HuH-7 (cell line): ENCODE measurements around the gene POU2F1.

Source experiments
- DNase-seq: peaks from one replicate; pipeline ENCODE4 v3.0.0; 2011; ENCODE audit warnings: low spot score

Gene POU2F1

DNA sequence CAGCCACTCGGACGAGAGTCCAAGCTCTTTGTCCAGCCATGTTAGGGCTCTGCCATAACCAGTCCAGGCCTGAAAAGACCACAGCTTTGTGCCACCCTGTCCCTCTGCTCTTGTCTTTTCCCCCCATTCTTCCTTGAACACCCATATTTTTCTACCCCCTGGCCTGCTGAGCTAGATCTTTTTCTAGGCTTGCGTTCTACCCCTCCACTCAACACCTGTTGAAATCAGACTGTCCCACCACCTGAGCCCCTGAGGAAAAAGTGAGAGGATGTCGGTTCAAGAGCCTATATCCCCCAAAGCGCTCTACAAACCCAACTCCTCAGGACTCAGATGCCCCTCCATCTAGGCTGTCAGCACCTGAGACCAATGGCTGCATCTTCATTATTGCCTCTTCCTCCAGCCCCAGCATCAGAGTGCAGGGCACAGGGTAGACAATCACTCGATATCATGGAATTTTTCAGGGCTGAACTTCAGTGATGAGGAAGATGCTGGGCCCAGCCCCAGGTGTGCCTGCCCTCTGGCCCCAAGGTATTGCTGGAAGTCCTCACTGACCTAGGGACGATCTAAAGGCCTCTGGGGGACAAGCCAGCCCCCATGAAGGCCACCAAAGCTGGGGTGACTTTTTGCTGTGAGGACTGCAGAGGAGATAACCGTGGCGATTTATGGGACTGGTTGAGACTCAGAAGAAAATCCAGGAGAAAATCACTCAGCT is 222.3 kb downstream of the POU2F1 start:
- DNase-seq = no peak

DNA sequence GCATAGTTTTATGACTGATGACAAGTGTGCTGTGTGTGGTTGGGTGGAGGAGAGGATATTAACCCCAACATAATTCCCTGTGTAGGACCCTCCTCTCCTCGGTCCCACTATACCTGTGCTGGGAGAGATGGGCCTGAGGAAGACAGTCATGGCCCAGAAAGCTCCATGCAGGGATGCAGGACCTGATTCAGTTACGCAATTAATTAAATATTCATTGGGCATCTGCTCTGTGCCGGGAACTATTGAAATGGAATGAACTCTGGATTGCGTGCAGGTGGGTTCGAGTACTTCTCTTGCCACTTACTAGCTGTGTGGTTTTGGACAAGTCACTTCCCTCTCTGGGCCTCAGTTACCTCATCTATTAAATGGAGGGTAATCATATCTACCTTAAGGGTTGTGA is 223.1 kb downstream of the POU2F1 start:
- DNase-seq = no peak

DNA sequence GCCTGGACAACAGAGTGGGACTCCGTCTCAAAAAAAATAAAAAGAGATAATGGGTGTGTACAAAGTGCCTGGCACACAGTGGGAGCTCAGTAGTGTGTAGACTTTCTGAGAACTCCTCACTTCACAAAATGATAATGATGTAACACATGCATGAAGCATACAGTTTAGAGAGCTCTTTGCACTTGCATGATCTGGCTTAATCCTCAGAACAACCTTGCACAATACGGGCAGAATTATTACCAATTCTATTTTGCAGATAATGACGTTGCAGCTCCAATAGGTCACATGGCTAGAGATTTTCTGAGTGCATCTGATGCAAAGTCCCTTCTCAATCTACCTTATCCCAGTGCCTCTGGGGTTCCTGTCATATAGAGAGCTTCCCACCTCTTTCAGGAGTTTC is 226.3 kb downstream of the POU2F1 start:
- no peak for DNase-seq

DNA sequence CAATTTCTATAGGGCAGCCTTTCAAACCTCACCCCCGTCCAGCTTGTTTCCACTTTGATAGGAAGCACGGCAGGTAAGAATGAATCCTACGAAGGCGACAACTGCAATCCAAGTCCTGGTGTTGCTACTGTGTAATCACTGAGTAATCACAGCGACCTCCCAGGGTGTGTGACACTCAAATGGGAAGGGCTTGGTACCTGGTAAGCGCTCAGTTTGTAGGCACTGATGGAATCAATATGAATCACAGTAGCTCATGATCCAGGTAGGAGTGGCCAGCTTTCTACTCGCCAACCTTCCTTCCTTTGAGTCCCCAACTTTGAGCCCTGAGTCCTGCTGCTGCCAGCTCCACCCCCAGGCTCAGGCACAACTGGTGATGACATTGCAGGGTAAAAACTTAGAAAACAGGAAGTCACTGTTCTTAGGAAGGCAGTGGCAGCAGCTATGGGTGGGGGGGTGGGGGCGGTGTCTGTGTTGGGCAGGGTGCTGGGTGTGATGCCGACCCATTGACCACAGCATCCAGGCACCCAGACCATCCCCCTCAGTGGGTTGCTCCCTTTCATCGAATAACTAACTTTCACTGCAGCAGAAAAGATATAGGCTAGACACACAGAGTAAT is 226.9 kb downstream of the POU2F1 start:
- no peak for DNase-seq

- no peak for DNase-seq
Measured at GRCh38 chr1:167450843-167451242, 230.2 kb downstream of the POU2F1 start.

- no peak for DNase-seq
Measured at GRCh38 chr1:167452483-167452882, 231.8 kb downstream of the POU2F1 start.

DNA sequence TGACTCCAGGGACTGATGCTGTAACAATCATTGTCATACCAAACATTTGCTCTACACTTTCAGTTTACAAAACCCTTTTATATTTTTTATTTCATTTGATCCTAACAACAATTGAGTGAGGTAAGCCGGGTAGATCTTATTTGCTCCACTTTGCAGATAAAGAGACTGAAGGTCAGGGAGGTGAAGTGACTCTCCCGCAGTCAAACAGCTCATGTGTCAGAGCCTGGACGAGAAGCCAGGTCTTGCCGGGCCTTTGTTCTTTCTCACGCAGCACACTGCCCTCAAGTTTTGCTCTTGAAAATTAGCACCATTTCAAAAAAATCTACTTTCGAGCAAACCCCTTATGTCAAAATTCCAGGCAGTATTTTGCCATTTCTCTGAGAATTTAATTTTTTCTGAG is 232.4 kb downstream of the POU2F1 start:
- DNase-seq = no peak

GRCh38 chr1:167454304-167454893 is 233.7 kb downstream of the POU2F1 start:
- DNase-seq = no peak

GRCh38 chr1:167454894-167455785 is 234.5 kb downstream of the POU2F1 start:
- DNase-seq = peak; percentile 55

DNA sequence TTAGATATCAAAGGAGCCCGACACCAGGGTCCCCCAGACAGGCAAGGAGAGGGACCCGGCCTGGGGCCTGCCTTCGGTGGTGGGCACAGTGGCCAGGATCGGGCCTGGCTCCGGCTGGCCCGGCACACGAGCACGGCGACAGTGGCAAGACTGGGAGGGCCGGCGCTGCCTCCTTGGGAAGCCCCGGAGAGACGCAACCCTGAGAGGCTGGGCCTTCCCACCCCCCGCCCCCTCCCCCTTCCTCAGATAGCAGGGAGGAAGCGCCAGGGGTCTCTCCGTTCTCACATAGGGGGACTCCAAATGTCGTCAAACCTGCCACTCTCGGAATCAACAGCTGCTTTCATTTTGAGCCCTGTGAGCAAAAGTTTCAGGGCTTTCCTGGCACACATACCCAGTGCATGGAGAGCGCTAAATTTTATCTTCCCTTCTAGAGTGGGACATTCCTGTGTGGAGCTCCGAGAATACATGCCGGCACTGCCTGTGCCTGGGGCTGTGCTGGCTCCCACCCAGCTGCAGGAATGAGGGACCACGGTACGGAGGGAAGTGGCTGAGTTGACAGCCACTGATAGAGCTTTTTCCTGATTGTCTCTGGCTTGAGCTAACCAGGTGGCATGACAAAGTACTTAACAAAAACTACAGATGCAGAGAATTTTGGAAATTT is 235.2 kb downstream of the POU2F1 start:
- DNase-seq = no peak

- DNase-seq = no peak
Measured at GRCh38 chr1:167456524-167456923, 235.8 kb downstream of the POU2F1 start.

DNA sequence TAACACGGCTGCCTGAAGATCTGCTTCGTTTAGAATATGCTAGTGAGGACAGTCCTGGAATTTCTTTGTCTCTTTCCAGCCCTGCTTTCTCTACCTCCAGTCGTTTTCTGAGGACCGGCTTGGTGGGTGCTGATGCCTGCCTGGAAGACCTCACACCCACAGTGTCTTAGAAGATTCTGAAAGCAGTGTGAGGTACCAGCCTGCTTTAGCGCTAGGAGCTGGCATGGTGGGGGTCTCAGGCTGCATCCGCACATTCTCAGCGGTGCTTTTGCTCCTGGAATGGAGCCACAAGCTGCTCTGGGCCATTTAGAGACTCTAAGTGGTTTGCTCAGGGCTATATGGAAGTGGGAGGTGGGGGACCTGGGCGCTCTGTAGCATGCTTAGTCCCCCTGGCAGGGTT is 236.2 kb downstream of the POU2F1 start:
- no peak for DNase-seq

- no peak for DNase-seq
Measured at GRCh38 chr1:167457936-167458584, 237.4 kb downstream of the POU2F1 start.

- no peak for DNase-seq
Measured at GRCh38 chr1:167460836-167461235, 240.2 kb downstream of the POU2F1 start.

- no peak for DNase-seq
Measured at GRCh38 chr1:167462341-167462740, 241.7 kb downstream of the POU2F1 start.

DNA sequence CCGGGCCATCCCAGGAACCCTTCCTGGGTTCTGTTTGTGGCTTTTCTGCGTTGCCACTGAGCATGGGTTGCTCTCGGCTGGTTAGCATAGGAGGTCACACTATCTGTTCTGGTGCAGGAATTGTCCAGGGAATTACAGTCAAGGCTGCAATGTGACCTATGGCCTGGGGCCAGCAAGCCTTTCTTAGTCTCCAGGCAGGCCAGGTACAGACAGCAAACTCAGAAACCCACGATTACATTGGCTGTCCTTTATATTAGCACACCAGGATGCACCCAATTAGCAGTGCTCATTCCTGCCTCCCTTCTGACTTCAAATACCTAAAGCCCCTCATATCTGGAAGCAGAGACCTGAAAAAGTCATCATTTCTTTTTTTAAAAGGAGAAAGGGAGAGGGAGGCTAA is 242.4 kb downstream of the POU2F1 start:
- no peak for DNase-seq

- DNase-seq = no peak
Measured at GRCh38 chr1:167463875-167464575, 243.3 kb downstream of the POU2F1 start.

- DNase-seq = no peak
Measured at GRCh38 chr1:167465018-167465417, 244.3 kb downstream of the POU2F1 start.

DNA sequence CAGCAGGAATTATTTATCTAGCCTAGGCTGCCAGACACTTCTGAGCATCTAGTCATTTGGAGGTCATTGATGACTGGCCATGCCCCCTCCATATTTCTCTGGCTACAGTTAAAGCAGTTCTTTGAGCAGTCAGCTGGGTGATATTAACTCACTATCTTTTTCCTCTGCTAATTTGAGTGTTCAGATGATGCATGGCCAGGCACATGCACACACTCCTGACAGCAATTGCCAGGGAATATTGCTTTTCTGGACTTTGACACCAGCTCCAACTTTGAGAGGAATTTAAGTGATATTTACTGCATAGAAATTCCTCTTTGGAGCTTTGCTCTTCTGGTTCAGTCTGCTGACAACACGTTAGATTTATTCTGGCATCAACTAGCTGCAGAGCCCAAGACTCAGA is 245.1 kb downstream of the POU2F1 start:
- DNase-seq = no peak

- DNase-seq = no peak
Measured at GRCh38 chr1:167467126-167467710, 246.5 kb downstream of the POU2F1 start.

GRCh38 chr1:167467752-167468151 is 247.1 kb downstream of the POU2F1 start:
- no peak for DNase-seq
